ENCODE results near the gene LAMA3. TPM values are rescaled to one million over a fixed set of nuclear protein-coding genes. Genes with fewer than 3 reads are reported as not detected.

The LAMA3 gene
- total RNA-seq, 4 donors from 2014 or later = 155 to 456 (median 173) TPM

GRCh38 chr18:23868136-23868785 is 179.0 kb downstream of the LAMA3 start:
- TF ChIP-seq POLR2A (IDR thresholded peaks at IDR 0.05) = no peak
- TF ChIP-seq, protein P1, sequence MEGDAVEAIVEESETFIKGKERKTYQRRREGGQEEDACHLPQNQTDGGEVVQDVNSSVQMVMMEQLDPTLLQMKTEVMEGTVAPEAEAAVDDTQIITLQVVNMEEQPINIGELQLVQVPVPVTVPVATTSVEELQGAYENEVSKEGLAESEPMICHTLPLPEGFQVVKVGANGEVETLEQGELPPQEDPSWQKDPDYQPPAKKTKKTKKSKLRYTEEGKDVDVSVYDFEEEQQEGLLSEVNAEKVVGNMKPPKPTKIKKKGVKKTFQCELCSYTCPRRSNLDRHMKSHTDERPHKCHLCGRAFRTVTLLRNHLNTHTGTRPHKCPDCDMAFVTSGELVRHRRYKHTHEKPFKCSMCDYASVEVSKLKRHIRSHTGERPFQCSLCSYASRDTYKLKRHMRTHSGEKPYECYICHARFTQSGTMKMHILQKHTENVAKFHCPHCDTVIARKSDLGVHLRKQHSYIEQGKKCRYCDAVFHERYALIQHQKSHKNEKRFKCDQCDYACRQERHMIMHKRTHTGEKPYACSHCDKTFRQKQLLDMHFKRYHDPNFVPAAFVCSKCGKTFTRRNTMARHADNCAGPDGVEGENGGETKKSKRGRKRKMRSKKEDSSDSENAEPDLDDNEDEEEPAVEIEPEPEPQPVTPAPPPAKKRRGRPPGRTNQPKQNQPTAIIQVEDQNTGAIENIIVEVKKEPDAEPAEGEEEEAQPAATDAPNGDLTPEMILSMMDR (IDR thresholded peaks at IDR 0.05) = no peak
- H3K4me3 ChIP-seq (ENCODE audit: low read depth, poor library complexity, severe bottlenecking) = no peak overlapping the region
- intact Hi-C loops (cut with DNase I; ENCODE audit: low total_unique reads) = no loop called here
- WGBS, 2 donors = 98 to 100% methylated on average over 3 of the region's 3 CpGs
- DNase-seq (ENCODE audit: low spot score in 2 of 2) = no peak

- H3K4me3 ChIP-seq (ENCODE audit: low read depth, poor library complexity, severe bottlenecking) = no peak overlapping the region
- DNase-seq (ENCODE audit: low spot score in 2 of 2) = no peak
- TF ChIP-seq POLR2A (IDR thresholded peaks at IDR 0.05) = no peak
- TF ChIP-seq, protein P1 (IDR thresholded peaks at IDR 0.05) = no peak
- WGBS, 2 donors = 64% methylated on average over 6 of the region's 6 CpGs
- intact Hi-C loops (cut with DNase I; ENCODE audit: low total_unique reads) = no loop called here
These were observed 181.6 kb downstream of the LAMA3 start for GRCh38 chr18:23870676-23871380.

DNA sequence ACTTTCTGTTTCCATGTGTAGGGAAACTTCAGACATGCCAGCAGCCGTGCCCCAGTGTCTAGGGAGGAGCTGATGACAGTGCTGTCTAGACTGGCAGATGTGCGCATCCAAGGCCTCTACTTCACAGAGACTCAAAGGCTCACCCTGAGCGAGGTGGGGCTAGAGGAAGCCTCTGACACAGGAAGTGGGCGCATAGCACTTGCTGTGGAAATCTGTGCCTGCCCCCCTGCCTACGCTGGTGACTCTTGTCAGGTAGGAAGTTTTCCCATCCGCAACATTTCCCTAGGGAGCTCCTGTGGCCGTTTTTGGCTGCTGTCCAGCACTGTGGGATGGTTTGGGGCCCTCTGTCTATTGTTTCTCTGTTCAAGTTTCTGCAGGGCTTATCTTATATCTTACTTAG is 182.2 kb downstream of the LAMA3 start:
- WGBS, 2 donors = 46 to 51% methylated on average over 7 of the region's 7 CpGs
- DNase-seq (ENCODE audit: low spot score in 2 of 2) = no peak
- no peak overlapping the region for H3K4me3 ChIP-seq (ENCODE audit: low read depth, poor library complexity, severe bottlenecking)
- intact Hi-C loops (cut with DNase I; ENCODE audit: low total_unique reads) = no loop called here
- TF ChIP-seq POLR2A (IDR thresholded peaks at IDR 0.05) = no peak
- TF ChIP-seq, protein P1 (IDR thresholded peaks at IDR 0.05) = no peak

DNA sequence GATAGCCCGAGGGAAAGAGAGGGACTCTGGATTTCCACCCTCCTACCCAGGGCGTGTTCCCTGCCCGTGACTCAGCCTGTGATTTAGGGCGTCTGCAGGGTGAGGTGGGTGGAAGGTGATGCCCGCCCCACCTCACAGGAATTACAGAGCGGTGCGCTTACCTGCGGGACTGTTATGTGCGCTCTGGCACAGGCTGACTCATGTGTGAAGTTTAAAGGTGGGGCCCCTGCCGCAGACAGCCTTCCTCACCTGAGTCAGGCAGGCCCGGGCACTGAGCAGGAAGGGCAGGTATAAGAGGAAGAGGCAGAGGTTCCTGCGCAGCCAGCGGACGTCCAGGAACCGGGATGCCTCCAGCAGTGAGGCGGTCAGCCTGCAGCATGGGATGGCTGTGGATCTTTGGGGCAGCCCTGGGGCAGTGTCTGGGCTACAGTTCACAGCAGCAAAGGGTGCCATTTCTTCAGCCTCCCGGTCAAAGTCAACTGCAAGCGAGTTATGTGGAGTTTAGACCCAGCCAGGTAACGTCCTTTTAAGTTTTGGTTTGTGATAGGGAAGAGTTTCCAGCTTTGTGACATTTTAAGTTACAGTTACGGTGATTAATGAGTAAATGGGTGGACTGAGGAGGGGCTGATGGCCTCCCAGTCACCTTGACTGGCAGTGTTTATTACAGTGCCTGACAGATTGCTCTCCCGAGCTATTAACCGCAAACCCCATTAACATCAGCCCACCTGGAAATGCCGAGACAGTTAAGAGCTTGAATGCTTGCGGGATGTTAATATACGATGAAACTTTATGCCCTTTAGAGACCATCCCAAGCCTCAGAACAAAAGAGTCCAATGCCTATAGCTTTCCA is 183.7 kb downstream of the LAMA3 start:
- no peak for TF ChIP-seq POLR2A (IDR thresholded peaks at IDR 0.05)
- TF ChIP-seq, protein P1 (IDR thresholded peaks at IDR 0.05) = no peak
- WGBS, 2 donors = 57 to 60% methylated on average over 18 to 25 of the region's 25 CpGs
- intact Hi-C loops (cut with DNase I; ENCODE audit: low total_unique reads) = no loop called here
- peak in 1 of 2 donors; percentile 56 for DNase-seq (ENCODE audit: low spot score in 2 of 2)
- no peak overlapping the region for H3K4me3 ChIP-seq (ENCODE audit: low read depth, poor library complexity, severe bottlenecking)

GRCh38 chr18:23875966-23876895 is 187.0 kb downstream of the LAMA3 start:
- DNase-seq (ENCODE audit: low spot score in 2 of 2) = no peak
- intact Hi-C loops (cut with DNase I; ENCODE audit: low total_unique reads) = no loop called here
- TF ChIP-seq POLR2A (IDR thresholded peaks at IDR 0.05) = no peak
- TF ChIP-seq, protein P1 (IDR thresholded peaks at IDR 0.05) = no peak
- WGBS, 2 donors = 78 to 88% methylated on average over 11 of the region's 11 CpGs
- H3K4me3 ChIP-seq (ENCODE audit: low read depth, poor library complexity, severe bottlenecking) = no peak overlapping the region
